Hepatocyte (in vitro differentiated cells): ENCODE data around the gene IFNGR2.

Experiments
- EZH2phosphoT487 ChIP-seq: fragments of 200-600 bp; sonication (generic); IDR thresholded peaks from one replicate; pipeline ENCODE4 v1.6.1; 2018; ENCODE audit warnings: antibody characterized with exemption, mild to moderate bottlenecking, low read depth, moderate library complexity; ENCODE audit not compliant: unreplicated experiment, severe bottlenecking
- TF ChIP-seq, protein P1 (sequence below): fragments of 200-600 bp; sonication (generic); IDR thresholded peaks from 2 replicates; pipeline ENCODE4 v1.5.1; 2016; ENCODE audit warnings: antibody characterized with exemption, mild to moderate bottlenecking; ENCODE audit not compliant: poor library complexity

- no peak for TF ChIP-seq EZH2phosphoT487
- TF ChIP-seq, protein P1, sequence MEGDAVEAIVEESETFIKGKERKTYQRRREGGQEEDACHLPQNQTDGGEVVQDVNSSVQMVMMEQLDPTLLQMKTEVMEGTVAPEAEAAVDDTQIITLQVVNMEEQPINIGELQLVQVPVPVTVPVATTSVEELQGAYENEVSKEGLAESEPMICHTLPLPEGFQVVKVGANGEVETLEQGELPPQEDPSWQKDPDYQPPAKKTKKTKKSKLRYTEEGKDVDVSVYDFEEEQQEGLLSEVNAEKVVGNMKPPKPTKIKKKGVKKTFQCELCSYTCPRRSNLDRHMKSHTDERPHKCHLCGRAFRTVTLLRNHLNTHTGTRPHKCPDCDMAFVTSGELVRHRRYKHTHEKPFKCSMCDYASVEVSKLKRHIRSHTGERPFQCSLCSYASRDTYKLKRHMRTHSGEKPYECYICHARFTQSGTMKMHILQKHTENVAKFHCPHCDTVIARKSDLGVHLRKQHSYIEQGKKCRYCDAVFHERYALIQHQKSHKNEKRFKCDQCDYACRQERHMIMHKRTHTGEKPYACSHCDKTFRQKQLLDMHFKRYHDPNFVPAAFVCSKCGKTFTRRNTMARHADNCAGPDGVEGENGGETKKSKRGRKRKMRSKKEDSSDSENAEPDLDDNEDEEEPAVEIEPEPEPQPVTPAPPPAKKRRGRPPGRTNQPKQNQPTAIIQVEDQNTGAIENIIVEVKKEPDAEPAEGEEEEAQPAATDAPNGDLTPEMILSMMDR, result no peak
These were observed 25.1 kb upstream of the IFNGR2 start for GRCh38 chr21:33378081-33378480.
